ENCODE results near the gene ZMYND8.
"Not testable (repeated sequence)": the region's sequence is repeated elsewhere in the genome, so short reads cannot be mapped to it uniquely, and the experiment has no call there.

ZMYND8 gene

DNA sequence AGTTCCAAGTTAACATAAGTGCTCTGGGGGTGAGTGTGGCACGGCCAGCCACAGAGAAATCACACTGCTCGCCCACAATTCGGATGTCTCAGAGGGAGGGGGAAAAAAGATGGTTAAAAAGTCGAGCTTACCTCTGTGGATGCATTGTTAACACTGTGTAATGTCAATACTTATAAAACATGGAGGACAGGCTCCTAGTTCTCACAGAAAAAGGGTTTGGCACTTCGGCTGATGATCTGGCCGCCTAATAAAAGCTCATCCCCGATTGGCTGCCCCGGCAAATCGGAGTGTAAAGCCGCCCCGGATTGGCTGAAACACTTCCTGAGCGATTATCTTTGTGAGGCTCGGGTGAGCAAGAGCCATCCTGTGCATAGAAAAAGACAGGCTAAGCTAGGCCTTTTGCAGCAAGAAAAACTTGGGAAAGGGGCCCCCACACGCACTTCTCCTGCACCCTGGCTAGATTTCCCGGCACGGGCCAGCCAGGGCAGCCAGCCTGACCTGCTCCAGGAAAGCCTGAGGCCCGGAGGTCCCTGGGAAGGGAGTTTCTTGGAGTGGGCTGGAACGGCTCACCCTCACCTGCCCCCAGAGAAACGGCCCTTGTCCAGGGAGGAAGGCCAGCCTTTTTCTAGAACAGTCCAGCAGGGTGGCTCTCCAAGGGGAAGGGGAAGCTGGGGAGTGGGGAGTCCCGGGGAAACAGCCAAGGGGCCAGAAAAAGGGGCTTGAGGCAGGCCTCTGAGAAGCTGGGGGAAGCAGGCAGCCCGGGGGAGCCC lies at the start of gene ZMYND8:
Gene ZMYND8 (minus strand): TSS at position 174 of the 770 bp plus-strand sequence. CDS start 29 bp downstream, at position 145.
- DNase-seq = peak; percentile 97

DNA sequence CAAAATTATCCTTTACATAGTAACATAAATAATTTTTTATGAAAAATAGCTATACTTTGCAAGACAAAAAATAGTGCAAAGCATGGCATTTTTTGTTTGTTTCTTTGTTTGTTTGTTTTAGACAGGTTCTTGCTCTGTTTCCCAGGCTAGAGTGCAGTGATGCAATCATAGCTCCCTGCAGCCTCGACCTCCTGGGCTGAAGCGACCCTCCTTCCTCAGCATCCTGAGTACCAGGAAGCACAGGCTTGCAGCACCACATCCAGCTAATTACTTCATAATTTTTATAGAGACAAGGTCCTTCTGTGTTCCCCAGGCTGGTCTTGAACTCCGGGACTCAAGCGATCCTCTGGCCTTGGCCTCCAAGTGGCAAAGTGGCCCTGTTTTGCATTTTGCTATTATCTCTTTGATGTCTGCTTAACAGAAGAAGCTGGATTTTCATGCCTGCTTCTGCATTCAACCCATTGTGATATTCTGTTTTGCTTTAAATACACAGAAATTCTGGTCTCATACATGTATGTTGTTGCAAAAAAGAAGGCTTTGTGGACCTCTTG lies 49.4 kb upstream of the ZMYND8 start:
- no peak for DNase-seq

DNA sequence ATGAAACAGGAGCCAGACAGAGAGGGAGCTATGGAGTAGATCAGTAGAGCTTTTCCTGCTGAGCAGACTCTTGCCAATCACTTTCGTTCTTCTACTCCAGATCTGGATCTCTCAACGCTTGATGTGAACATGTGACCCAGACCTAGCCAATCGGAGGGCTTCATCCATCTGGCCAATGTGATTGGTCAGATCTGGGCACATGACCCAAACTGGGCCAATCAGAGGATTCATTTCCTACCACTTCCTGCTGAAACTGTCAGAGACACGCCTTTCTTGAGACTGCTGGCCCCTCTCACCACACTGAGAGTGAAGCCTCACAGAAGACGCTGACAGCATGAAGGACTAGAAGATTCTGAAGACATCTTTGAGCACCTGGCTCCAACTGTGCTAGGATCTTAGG lies 44.2 kb upstream of the ZMYND8 start:
- peak; percentile 5 for DNase-seq

DNA sequence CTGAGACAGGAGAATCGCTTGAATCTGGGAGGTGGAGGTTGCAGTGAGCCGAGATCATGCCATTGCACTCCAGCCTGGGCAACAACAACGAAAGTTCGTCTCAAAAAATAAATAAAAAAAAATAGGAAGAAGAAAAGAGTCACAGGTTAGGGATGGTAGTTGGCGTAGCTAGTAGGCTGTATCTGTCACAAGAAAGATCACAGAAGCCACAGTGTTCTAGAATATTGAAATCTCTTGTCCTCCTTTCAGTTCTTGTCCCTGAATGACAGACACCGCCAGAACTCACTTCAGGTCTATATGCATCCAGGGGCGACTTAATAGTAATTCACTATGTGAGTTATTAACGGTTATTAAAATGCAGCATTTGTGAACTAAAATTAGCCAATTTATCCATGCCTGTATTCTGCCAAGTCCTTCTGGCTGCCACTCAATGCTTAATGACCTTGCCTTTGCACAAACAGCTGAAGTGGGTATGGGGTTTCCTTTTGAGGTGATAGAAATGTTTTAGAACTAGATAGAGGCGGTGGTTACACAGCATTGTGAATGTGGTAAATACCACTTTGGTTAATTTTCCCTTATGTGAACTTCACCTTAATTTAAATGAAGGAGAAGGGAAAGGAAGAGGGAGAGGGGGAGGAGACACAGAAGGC lies 41.3 kb upstream of the ZMYND8 start:
- no peak for DNase-seq

DNA sequence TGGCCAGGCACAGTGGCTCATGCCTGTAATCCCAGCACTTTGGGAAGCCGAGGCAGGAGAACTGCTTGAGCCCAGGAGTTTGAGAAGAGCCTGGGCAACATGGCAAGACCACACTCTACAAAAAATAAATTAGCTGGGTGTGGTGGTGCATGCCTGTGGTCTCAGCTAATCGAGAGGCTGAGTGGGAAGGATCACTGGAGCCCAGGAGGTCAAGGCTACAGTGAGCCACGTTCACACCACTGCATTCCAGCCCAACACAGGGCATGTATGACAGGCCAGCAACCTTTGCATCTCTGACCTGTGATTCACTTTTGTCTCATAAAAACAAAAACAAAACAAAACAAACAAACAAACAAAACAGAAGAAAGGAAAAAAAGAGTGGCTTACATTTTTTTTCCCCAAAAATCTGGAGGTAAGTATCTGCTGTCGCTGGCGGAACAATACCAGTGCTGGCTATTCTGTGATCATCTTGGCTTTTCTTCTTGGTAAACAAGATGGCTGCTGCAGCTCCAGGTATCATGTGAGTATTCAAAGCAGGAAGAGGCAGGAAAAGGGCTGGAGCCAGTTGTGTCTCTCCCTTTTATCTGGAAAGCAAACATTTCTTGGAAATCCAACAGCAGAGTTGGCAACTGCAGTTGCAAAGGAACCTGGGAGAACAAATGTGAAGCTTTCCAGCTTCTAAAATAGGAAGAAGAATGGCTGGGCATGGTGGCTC lies 40.4 kb upstream of the ZMYND8 start:
- DNase-seq = no peak

DNA sequence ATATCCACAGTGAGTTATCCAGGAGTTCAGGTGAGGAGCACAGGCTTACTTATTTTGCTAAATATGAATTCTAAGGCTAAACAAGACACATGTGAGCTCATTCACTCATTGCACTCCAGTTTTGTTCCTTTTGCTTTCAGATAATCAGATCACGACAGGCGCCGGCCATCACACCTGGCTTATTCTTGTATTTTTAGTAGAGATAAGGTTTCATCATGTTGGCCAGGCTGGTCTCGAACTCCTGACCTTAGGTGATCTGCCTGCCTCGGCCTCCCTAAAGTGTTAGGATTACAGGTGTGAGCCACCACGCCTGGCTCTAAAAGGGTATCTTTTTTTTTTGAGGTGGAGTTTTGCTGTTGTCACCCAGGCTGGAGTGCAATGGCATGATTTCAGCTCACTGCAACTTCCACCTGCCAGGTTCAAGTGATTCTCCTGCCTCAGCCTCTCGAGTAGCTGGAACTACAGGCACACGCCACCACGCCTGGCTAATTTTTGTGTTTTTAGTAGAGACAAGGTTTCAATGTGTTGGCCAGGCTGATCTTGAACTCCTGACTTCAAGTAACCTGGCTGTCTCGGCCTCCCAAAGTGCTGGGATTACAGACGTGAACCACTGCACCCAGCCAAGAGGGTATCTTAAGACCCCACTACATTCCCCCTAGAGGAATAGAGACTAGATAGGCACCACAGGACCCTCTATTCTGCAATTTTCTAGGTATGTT lies 37.5 kb upstream of the ZMYND8 start:
- DNase-seq = not testable (repeated sequence)

DNA sequence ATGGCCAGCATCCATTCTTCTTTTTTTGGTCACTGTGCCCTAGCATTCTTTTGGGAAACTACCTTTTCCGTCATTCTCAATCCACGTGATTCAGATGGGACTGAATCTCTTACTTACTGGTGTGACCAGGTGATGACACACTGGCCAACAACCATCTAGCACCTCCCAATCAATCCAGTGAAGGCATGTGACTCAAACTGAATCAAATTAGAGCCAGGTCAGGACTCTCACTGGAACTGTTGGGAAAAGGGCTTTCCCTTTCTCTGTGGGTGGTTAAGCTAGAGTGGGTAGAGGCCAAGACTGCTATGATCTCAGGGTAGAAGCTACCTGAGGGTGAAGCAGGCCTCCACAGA lies 36.2 kb upstream of the ZMYND8 start:
- no peak for DNase-seq

DNA sequence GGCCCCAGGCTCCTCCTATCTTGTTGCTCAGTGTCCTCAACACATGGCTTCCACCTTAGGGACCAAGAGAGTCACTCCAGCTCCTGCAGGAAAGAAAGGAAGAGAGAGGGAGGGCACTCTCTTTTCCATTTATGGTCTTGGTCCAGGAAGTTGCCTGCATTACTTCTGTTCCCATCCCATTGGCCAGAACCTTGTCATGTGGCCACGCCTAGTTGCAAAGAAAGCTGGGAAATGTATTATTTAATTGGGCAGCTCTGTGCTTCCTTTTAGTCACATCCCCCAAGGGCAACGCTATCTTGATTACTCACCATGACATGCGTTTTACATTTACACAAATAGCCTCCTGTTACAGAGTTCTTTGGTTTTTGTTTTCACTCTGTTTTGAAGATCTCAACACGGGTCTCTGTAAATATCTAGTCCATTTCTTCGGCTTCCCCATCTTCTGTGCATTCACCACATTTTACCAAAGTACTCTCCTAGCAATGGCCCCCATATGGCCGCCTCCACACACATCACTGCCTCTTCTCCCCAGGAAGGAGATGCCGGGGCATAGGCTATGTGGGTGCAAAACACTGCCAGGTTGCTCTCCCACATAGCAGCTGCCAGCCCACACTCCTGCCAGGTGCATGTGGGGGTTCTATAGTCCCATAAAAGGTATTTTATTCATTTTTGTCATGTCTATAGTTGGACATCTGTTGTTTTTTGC lies 35.7 kb upstream of the ZMYND8 start:
- DNase-seq = no peak

DNA sequence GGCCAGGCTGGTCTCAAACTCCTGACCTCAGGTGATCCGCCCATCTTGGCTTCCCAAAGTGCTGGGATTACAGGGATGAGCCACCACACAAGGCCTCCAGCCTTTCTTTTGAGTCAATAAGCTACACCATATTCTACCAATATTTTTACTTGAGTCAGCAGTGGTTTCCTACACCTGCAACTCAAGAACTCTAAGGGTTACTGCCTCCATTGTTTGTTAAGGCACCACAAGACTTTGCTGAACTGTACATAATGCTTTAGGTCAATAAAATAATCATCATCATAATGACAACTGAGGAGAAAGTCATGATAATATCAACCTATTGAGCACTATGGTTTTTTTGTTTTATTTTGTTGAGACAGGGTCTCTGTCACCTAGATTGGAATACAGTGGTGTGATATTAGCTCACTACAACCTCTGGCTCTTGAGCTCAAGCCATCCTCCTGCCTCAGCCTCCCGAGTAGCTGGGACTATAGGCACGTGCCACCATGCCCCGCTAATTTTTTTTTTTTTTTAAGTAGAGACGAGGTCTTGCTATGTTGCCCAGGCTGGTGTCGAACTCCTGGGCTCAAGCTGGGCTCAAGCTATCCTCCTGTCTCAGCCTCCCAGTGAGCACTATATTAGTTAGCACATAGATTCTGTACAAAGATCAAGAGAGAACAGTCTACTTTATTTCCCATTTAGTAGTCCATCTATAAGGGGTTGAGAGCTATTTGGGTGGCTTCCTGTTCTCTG lies 34.9 kb upstream of the ZMYND8 start:
- DNase-seq = no peak

DNA sequence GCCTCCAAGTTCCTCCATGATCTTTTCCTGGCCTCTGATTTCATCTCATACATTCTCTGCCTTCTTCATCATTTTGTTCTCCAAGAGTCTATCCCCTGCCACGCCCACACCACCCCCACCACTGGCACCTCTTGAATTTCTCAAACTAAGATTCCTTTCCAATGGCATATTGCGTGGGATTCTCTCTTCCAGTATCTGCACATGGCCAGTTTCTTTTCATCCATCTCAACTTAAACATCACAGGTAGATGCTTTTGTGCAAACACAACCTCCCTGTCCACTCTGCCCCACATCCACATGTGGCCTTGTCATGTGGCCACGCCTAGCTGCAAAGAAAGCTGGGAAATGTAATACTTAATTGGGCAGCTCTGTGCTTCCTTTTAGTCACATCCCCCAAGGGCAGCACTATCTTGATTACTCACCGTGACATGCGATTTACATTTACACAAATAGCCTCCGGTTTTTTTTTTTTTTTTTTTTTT lies 33.4 kb upstream of the ZMYND8 start:
- no peak for DNase-seq

DNA sequence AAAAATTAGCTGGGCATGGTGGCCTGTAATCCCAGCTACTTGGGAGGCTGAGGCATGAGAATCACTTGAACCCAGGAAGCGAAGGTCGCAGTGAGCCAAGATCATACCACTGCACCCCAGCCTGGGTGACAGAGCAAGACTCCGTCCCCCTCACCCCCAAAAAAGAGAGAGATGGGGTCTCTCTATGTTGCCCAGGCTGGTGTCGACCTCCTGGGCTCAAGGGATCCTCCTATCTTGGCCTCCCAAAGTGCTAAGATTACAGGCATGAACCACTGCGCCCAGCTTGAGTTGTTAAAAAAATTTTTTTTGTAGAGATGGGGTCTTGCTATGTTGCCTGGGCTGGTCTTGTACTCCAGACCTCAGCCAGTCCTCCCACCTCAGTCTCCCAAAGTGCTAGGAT lies 29.5 kb upstream of the ZMYND8 start:
- DNase-seq = not testable (repeated sequence)

DNA sequence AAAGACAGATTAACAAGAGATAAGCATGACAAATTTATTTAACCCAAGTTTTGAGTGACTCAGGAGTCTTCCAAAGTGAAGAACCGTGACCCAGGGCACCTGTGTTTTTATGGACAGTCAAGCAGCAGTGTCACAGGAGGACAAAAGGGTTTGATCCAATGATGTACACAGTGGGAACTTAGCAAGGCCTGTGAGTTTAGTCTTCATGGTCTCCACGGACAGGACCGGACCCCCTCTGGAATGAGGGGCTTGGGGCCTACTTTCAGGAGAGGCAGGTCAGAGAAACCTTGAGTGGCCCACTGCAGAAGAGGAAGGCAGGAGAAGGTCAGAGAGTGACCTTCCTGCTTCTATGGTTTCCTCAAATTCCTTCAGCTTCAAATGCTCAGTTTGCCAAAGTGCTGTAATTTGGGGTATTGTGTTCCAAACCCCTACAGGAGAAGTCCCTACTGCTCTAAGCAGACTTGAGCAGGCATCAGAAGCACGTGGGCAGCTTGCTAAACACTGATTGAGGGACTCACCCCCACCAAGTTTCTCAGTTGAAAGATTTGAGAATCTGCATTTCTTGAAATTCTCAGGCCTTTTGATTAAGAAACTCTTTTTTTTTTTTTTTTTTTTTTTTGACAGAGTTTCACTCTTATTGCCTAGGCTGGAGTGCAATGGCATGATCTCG lies 26.4 kb upstream of the ZMYND8 start:
- no peak for DNase-seq

DNA sequence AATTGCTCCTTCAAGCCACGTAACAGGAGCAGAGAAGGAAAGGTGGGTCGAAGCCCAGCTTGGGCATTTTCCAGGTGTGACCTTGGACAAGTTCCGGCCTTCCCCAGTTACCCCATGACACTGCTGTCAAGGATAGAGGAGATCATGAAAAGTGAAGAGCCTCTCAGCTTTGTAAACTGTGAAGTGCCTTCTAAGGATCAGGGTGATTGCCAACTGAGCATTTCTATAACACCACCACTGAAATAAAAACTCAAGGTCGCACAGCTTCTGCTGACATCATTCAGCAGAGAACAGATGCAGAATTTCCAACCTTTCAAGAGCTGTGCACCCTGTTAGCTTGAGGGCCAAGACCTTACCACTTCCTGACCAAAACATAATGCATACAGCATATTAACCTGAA lies 24.0 kb upstream of the ZMYND8 start:
- no peak for DNase-seq

DNA sequence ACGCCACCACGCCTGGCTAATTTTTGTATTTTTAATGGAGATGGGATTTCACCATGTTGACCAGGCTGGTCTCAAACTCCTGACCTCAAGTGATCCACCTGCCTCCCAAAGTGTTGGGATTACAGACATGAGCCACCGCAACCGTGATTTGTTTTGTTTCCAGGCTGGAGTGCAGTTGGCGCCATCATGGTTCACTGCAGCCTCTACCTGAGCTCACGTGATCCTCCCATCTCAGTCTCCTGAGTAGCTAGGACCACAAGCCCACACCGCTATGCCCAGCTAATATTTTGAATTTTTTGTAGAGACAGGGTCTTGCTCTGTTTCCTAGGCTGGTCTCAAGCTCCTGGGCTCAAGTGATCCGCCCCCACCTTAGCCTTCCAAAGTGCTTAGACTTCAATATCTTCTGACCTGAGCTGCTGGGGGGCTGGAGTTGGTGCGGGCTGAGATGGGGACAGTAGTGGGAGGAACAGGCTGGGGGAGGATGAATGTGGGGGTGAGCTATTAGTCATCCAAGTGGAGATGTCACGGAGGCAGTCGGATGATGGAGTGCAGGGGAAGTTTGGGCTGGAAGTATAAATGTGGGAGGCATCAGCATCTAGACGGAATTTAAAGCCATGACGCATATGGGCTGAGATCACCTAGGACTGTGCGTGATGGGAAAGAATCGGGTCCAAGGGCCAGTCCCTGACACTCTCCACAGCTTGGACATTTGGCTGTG lies 23.1 kb upstream of the ZMYND8 start:
- DNase-seq = no peak

DNA sequence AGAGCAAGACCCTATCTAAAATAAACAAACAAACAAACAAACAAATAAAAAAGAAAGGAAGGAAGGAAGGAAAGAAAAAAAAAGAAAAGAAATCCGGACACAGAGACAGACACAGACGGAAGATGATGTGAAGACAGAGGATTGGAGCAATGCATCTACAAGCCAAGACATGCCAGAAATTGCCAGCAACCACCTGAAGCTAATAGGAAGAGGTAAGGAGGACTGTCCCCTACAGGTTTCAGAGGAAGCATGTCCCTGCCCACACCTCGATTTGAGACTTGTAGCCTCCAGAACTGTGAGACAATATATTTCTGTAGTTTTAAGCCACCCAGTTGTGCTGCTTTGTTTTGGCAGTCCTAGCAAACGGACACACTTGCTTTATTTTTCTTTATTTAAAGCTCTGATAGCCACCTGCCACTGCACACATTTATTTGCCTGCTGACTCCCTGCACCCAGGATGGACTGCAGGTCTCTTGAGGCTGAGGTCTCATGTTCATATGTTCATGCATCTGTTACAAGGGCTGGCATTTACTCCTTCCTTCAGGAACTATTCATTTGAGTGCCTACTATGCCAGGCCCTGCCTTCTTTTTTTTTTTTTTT lies 20.7 kb upstream of the ZMYND8 start:
- DNase-seq = no peak

DNA sequence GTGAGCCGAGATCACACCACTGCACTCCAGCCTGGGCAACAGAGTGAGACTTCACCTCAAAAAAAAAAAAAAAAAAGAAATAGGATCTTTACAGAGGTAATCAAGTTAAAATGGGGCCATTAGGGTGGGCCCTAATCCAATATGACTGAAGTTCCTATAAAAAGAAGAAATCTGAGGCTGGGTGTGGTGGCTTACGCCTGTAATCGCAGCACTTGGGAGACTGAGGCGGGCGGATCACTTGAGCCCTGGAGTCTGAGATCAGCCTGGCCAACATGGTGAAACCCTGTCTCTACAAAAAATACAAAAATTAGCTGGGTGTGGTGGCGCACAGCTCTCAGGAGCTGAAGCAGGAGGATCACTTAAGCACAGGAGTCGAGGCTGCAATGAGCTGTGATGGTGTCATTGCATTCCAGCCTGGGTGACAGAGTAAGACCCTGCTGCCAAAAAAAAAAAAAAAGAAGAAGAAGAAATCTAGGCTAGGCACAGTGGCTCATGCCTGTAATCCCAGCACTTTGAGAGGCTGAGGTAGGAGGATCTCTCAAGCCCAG lies 19.7 kb upstream of the ZMYND8 start:
- not testable (repeated sequence) for DNase-seq

DNA sequence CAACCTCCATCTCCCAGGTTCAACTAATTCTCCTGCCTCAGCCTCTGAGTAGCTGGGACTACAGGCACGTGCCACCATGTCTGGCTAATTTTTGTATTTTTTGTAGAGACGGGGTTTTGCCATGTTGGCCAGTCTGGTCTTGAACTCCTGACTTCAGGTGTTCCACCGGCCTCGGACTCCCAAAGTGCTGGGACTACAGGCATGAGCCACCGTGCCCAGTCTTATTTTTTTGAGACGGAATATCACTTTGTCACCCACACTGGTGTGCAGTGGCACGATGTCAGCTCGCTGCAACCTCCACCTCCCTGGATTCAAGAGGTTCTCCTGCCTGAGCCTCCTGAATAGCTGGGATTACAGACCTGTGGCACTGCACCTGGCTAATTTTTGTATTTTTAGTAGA lies 17.6 kb upstream of the ZMYND8 start:
- not testable (repeated sequence) for DNase-seq

DNA sequence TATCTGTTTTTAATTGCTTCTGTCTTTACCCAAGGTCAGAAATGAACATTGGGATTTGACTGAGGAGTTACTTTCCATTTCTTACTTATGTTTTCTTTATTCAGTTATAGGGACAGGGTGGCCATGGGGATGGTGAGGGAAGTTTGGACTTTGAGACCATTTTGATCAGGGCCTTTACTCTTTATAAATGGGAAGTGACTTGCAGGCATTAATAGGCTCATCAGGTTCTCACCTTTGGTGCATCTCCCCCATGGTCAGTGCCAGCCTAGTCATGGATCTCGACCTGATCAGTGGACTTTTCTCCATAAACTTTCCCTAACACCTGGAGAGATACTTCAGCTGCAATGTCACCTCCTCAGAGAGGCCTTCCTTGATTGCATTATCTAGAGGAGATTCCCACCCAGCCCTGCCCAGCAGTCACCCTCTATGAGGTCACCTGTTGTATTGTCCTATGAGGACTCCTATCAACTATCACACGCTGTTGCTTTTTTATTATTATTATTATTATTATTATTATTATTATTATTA lies 16.8 kb upstream of the ZMYND8 start:
- no peak for DNase-seq

Measured in activated naive CD4-positive, alpha-beta T cell treated with Interleukin-2 at 50 U/mL for 16 hours (primary cell).